ENCODE results near the gene TREH.
A peak's percentile ranks its signal among the peaks of the same experiment; 100 is the strongest.

The TREH gene

GRCh38 chr11:118636569-118637290, 42.7 kb downstream of the TREH start:
- ChIA-PET POLR2A (ENCODE audit: low non-redundant PET) (no interaction called here), CTCF (interaction anchor here (0.6 to 1.2 kb wide), 7 partner anchors 10 to 320 kb away, joined by 3 to 5 read pairs (median 3); partner anchors contain the start of genes PHLDB1 and UPK2)
- TF ChIP-seq, protein P1, sequence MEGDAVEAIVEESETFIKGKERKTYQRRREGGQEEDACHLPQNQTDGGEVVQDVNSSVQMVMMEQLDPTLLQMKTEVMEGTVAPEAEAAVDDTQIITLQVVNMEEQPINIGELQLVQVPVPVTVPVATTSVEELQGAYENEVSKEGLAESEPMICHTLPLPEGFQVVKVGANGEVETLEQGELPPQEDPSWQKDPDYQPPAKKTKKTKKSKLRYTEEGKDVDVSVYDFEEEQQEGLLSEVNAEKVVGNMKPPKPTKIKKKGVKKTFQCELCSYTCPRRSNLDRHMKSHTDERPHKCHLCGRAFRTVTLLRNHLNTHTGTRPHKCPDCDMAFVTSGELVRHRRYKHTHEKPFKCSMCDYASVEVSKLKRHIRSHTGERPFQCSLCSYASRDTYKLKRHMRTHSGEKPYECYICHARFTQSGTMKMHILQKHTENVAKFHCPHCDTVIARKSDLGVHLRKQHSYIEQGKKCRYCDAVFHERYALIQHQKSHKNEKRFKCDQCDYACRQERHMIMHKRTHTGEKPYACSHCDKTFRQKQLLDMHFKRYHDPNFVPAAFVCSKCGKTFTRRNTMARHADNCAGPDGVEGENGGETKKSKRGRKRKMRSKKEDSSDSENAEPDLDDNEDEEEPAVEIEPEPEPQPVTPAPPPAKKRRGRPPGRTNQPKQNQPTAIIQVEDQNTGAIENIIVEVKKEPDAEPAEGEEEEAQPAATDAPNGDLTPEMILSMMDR (conservative IDR thresholded peaks at IDR 0.05; ENCODE audit: low read depth): no peak
- no peak for DNase-seq (ENCODE audit: low spot score)
- H3K27ac ChIP-seq: peak overlapping the region; percentile 99

GRCh38 chr11:118635642-118636041, 43.8 kb downstream of the TREH start:
- TF ChIP-seq, protein P1 (conservative IDR thresholded peaks at IDR 0.05; ENCODE audit: low read depth): no peak
- POLR2A ChIA-PET (ENCODE audit: low non-redundant PET): interaction anchor here (1.8 kb wide), 1 partner anchor 13 kb away, joined by 7 read pairs; no protein-coding TSS in a partner anchor
- no peak for DNase-seq (ENCODE audit: low spot score)
- CTCF ChIA-PET: interaction anchor here (1.1 to 2.6 kb wide), 3 partner anchors 22 to 32 kb away, joined by 3 to 8 read pairs (median 4); no protein-coding TSS in a partner anchor
- H3K27ac ChIP-seq: peak overlapping the region; percentile 99

GRCh38 chr11:118635237-118635591, 44.2 kb downstream of the TREH start:
- H3K27ac ChIP-seq: peak overlapping the region; percentile 99
- DNase-seq (ENCODE audit: low spot score): no peak
- POLR2A ChIA-PET (ENCODE audit: low non-redundant PET): interaction anchor here (1.8 kb wide), 1 partner anchor 12 kb away, joined by 7 read pairs; no protein-coding TSS in a partner anchor
- CTCF ChIA-PET: interaction anchor here (0.6 to 2.6 kb wide), 3 partner anchors 8 to 24 kb away, joined by 4 to 8 read pairs (median 5); no protein-coding TSS in a partner anchor
- TF ChIP-seq, protein P1 (conservative IDR thresholded peaks at IDR 0.05; ENCODE audit: low read depth): no peak

- DNase-seq (ENCODE audit: low spot score): peak; percentile 73
- ChIA-PET POLR2A (ENCODE audit: low non-redundant PET) (interaction anchor here (1.8 kb wide), 1 partner anchor 12 kb away, joined by 7 read pairs; no protein-coding TSS in a partner anchor), CTCF (interaction anchor here (0.6 to 2.6 kb wide), 8 partner anchors 8 to 302 kb away, joined by 3 to 8 read pairs (median 4); no protein-coding TSS in a partner anchor)
- peak overlapping the region; percentile 99 for H3K27ac ChIP-seq
- TF ChIP-seq, protein P1 (conservative IDR thresholded peaks at IDR 0.05; ENCODE audit: low read depth): no peak
These were observed 44.8 kb downstream of the TREH start for GRCh38 chr11:118634431-118635236.

DNA sequence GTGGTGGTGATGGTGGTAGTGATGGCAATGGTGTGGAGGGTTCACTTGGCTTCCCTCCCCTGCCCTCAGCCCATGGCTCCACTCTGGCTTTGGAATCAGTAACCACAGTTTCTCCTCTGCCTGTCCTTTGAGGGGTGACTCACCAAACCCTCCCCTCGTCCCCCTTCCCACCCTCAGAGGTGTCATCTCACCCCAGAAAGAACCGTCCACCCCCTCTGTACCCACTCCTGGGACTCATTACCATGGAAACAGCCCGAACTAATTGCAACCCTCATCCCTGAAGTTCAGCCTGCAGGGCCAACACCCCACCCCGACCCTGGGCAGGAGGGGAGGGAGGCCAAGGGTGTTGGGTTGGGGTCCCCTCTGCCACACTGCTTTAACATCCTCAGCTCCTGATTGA, 45.5 kb downstream of the TREH start:
- ChIA-PET CTCF (interaction anchor here (0.6 to 2.6 kb wide), 4 partner anchors 9 to 302 kb away, joined by 4 to 8 read pairs (median 6); no protein-coding TSS in a partner anchor), POLR2A (ENCODE audit: low non-redundant PET) (interaction anchor here (1.8 kb wide), 1 partner anchor 11 kb away, joined by 7 read pairs; no protein-coding TSS in a partner anchor)
- H3K27ac ChIP-seq: peak overlapping the region; percentile 99
- DNase-seq (ENCODE audit: low spot score): no peak
- TF ChIP-seq, protein P1 (conservative IDR thresholded peaks at IDR 0.05; ENCODE audit: low read depth): no peak

GRCh38 chr11:118633319-118633690, 46.1 kb downstream of the TREH start:
- TF ChIP-seq, protein P1 (conservative IDR thresholded peaks at IDR 0.05; ENCODE audit: low read depth): no peak
- ChIA-PET POLR2A (ENCODE audit: low non-redundant PET) (no interaction called here), CTCF (interaction anchor here (0.9 to 2.6 kb wide), 3 partner anchors 8 to 26 kb away, joined by 3 to 8 read pairs (median 5); no protein-coding TSS in a partner anchor)
- H3K27ac ChIP-seq: peak overlapping the region; percentile 99
- DNase-seq (ENCODE audit: low spot score): no peak

Data from RWPE1 (cell line).